Measurements from ENCODE around the gene CNTN5. TPM values are rescaled to one million over a fixed set of nuclear protein-coding genes. Genes with fewer than 3 reads are reported as not detected.

The CNTN5 gene
- total RNA-seq, 4 donors from 2014 or later: 0.51 to 2.3 (median 0.58) TPM; not detected in 1

- DNase-seq: no peak
- H3K4me3 ChIP-seq: no peak overlapping the region
- TF ChIP-seq CTCF (IDR thresholded peaks at IDR 0.05): no peak
- TF ChIP-seq POLR2A (IDR thresholded peaks at IDR 0.05): no peak
- no peaks in the 10 kb centered on the region for H3K9me3 ChIP-seq
- no peaks in the 10 kb centered on the region for H3K27me3 ChIP-seq
- intact Hi-C loops (cut with DNase I; ENCODE audit: low total_unique reads): no loop called here
- H3K36me3 ChIP-seq: no peaks in the 10 kb centered on the region
- H3K27ac ChIP-seq: no peak overlapping the region
- no peaks in the 10 kb centered on the region for H3K4me1 ChIP-seq
Observed at GRCh38 chr11:100203789-100204188, 1183.0 kb downstream of the CNTN5 start.

- Histone ChIP-seq H3K27me3 (no peaks in the 10 kb centered on the region), H3K27ac (no peak overlapping the region), H3K4me1 (no peaks in the 10 kb centered on the region), H3K4me3 (no peak overlapping the region), H3K36me3 (no peaks in the 10 kb centered on the region), H3K9me3 (no peaks in the 10 kb centered on the region)
- TF ChIP-seq POLR2A (IDR thresholded peaks at IDR 0.05) (no peak), CTCF (IDR thresholded peaks at IDR 0.05) (no peak)
- DNase-seq: no peak
- intact Hi-C loops (cut with DNase I; ENCODE audit: low total_unique reads): no loop called here
Observed at GRCh38 chr11:100205926-100206325, 1185.2 kb downstream of the CNTN5 start.

- no peak overlapping the region for H3K4me3 ChIP-seq
- no peaks in the 10 kb centered on the region for H3K27me3 ChIP-seq
- DNase-seq: no peak
- H3K27ac ChIP-seq: no peak overlapping the region
- TF ChIP-seq POLR2A (IDR thresholded peaks at IDR 0.05): no peak
- no peak for TF ChIP-seq CTCF (IDR thresholded peaks at IDR 0.05)
- H3K9me3 ChIP-seq: no peaks in the 10 kb centered on the region
- no peaks in the 10 kb centered on the region for H3K36me3 ChIP-seq
- no peaks in the 10 kb centered on the region for H3K4me1 ChIP-seq
- intact Hi-C loops (cut with DNase I; ENCODE audit: low total_unique reads): no loop called here
Observed at GRCh38 chr11:100208207-100208606, 1187.5 kb downstream of the CNTN5 start.

- intact Hi-C loops (cut with DNase I; ENCODE audit: low total_unique reads): no loop called here
- TF ChIP-seq CTCF (IDR thresholded peaks at IDR 0.05): no peak
- TF ChIP-seq POLR2A (IDR thresholded peaks at IDR 0.05): no peak
- H3K4me3 ChIP-seq: no peak overlapping the region
- H3K4me1 ChIP-seq: no peaks in the 10 kb centered on the region
- H3K27me3 ChIP-seq: no peaks in the 10 kb centered on the region
- H3K9me3 ChIP-seq: no peaks in the 10 kb centered on the region
- no peak for DNase-seq
- no peak overlapping the region for H3K27ac ChIP-seq
- no peaks in the 10 kb centered on the region for H3K36me3 ChIP-seq
Observed at GRCh38 chr11:100214791-100215190, 1194.0 kb downstream of the CNTN5 start.

- no peaks in the 10 kb centered on the region for H3K36me3 ChIP-seq
- no peak overlapping the region for H3K4me3 ChIP-seq
- no peaks in the 10 kb centered on the region for H3K4me1 ChIP-seq
- H3K27ac ChIP-seq: peak overlapping the region in 1 of 2 donors; percentile 4
- TF ChIP-seq POLR2A (IDR thresholded peaks at IDR 0.05): no peak
- no peak for TF ChIP-seq CTCF (IDR thresholded peaks at IDR 0.05)
- intact Hi-C loops (cut with DNase I; ENCODE audit: low total_unique reads): no loop called here
- H3K9me3 ChIP-seq: no peaks in the 10 kb centered on the region
- no peak for DNase-seq
- H3K27me3 ChIP-seq: no peaks in the 10 kb centered on the region
Observed at GRCh38 chr11:100220801-100221200, 1200.1 kb downstream of the CNTN5 start.

All from uterus (tissue), 4 donors.